Spleen (tissue), 11 donors: ENCODE results near the gene SLC35F3. TPM values are rescaled to one million over a fixed set of nuclear protein-coding genes. Genes with fewer than 3 reads are reported as not detected.

ENCODE experiments used
- DNase-seq: peaks from one replicate; pipeline ENCODE4 v3.0.0-alpha.2; 2020
- H3K27ac ChIP-seq, 8 donors: fragments of 200-600 bp; sonication (generic) in 7 of 8; 1 replicate in 4 of 8; 2 replicates in 4 of 8; pipeline versions ENCODE4 v1.5.0 to v1.8.0; 2016 to 2021; ENCODE audit warnings: inconsistent platforms in 4 of 8, mild to moderate bottlenecking in 4 of 8, moderate library complexity in 1 of 8
- H3K27me3 ChIP-seq, 7 donors: fragments of 200-600 bp; sonication (generic) in 6 of 7; replicated peaks in 1 of 7; 1 replicate in 4 of 7; 2 replicates in 3 of 7; pipeline versions ENCODE4 v1.5.0 to v1.8.0; 2016 to 2021; ENCODE audit warnings: inconsistent platforms in 3 of 7, mild to moderate bottlenecking in 1 of 7
- H3K36me3 ChIP-seq, 6 donors: fragments of 200-600 bp; sonication (generic) in 5 of 6; 1 replicate in 4 of 6; 2 replicates in 2 of 6; pipeline versions ENCODE4 v1.5.0 to v1.8.0; 2016 to 2021; ENCODE audit warnings: inconsistent platforms in 2 of 6
- H3K4me1 ChIP-seq, 6 donors: fragments of 200-600 bp; sonication (generic) in 5 of 6; 1 replicate in 3 of 6; 2 replicates in 3 of 6; pipeline versions ENCODE4 v1.5.0 to v1.8.0; 2016 to 2021; ENCODE audit warnings: inconsistent platforms in 3 of 6
- H3K4me3 ChIP-seq, 8 donors: fragments of 200-600 bp; sonication (generic) in 7 of 8; 1 replicate in 4 of 8; 2 replicates in 4 of 8; pipeline versions ENCODE4 v1.5.0 to v1.8.0; 2016 to 2021; ENCODE audit warnings: inconsistent platforms in 4 of 8, mild to moderate bottlenecking in 4 of 8, moderate library complexity in 2 of 8
- H3K9me3 ChIP-seq, 8 donors: fragments of 200-600 bp; sonication (generic) in 7 of 8; 1 replicate in 4 of 8; 2 replicates in 4 of 8; pipeline versions ENCODE4 v1.5.0 to v1.8.0; 2016 to 2021; ENCODE audit warnings: inconsistent platforms in 4 of 8
- CTCF ChIP-seq, 11 experiments: fragments of 200-600 bp in 7 of 11; fragments of 450-650 bp in 4 of 11; sonication (generic) in 4 of 11; IDR thresholded peaks in 8 of 11; conservative IDR thresholded peaks in 3 of 11; 1 replicate in 7 of 11; 2 replicates in 4 of 11; pipeline versions ENCODE4 v1.4.0 to v1.8.0; 2016 to 2021; ENCODE audit warnings: antibody characterized with exemption in 11 of 11, inconsistent platforms in 4 of 11, mild to moderate bottlenecking in 1 of 11
- POLR2A ChIP-seq, 3 donors: fragments of 450-650 bp; IDR thresholded peaks; one replicate each; pipeline ENCODE4 v1.5.1; 2017; ENCODE audit warnings: antibody characterized with exemption in 3 of 3, mild to moderate bottlenecking in 1 of 3
- POLR2AphosphoS5 ChIP-seq, 3 donors: sonication (generic); formaldehyde crosslinking; IDR thresholded peaks; one replicate each; pipeline ENCODE4 v1.5.1; 2017; ENCODE audit warnings: antibody characterized with exemption in 3 of 3
- WGBS, 5 donors: extraction: QIAGEN DNeasy Blood & Tissue Kit in 3 of 5; methylation state at CpG; one replicate each; pipeline versions ENCODE4 v1.1.5 to v1.1.7; 2013 to 2018; 5-methylcytosine and 5-hydroxymethylcytosine counted together
- intact Hi-C: fragments of 100-400 bp; cut with DNase I; formaldehyde crosslinking; loops from one replicate; pipeline ENCODE4 v1.15.0; 2023; ENCODE audit warnings: low total_unique reads
- polyA plus RNA-seq, 3 donors: library from polyadenylated mRNA; stranded (reverse); fragments of 200-250 nt; gene quantifications; one replicate each; pipeline ENCODE4 v1.2.1, GENCODE V29; 2013
- total RNA-seq, 7 donors: library from RNA; depleted of rRNA in 3 of 7; stranded (reverse); fragments of >200 nt in 3 of 7; fragmentation: NEBNext Ultra II Directional in 4 of 7; extraction: Animal tissue kit (Norgen Biotek cat#: 25700) in 4 of 7; gene quantifications; one replicate each; pipeline versions ENCODE4 v1.1.0 to v1.2.1, GENCODE V29; 2016 to 2021
- donor health status: healthy with polysubstance abuse.
- donor health status: DM: no; HTN: no; CAD: no; lungs with moderate emphysema.
- donor health status: DM: no; HTN: no; CAD: no.
- donor health status: Bipolar disorder and iron deficiency.
- donor health status: healthy.
- donor health status: DM: no; HTN: no; CAD: no.
- donor health status: DM: yes; HTN: yes; CAD: no.

SLC35F3 gene
- total and polyA plus RNA-seq, 10 donors, result 0.03 to 0.44 (median 0.11) TPM; not detected in 5

GRCh38 chr1:233919786-233920185, 15.3 kb downstream of the SLC35F3 start:
- Histone ChIP-seq H3K27me3 (no peaks in the 10 kb centered on the region), H3K4me1 (no peaks in the 10 kb centered on the region), H3K9me3 (peaks cover 0 to 24% (median 9%) of the 10 kb centered on the region in 8 donors), H3K36me3 (no peaks in the 10 kb centered on the region), H3K27ac (no peak overlapping the region), H3K4me3 (no peak overlapping the region)
- no peak for DNase-seq
- no peak for TF ChIP-seq POLR2AphosphoS5 (IDR thresholded peaks at IDR 0.05)
- no peak for TF ChIP-seq CTCF (IDR thresholded peaks at IDR 0.05 in 8 of 11, conservative IDR thresholded peaks at IDR 0.05 in 3 of 11)
- TF ChIP-seq POLR2A (IDR thresholded peaks at IDR 0.05), result no peak
- intact Hi-C loops, result no loop called here
- WGBS, 5 donors, result 60 to 72% (median 66%) methylated on average over 7 of the region's 7 CpGs

- H3K27ac ChIP-seq, result no peak overlapping the region
- TF ChIP-seq POLR2A (IDR thresholded peaks at IDR 0.05) (no peak), CTCF (IDR thresholded peaks at IDR 0.05 in 8 of 11, conservative IDR thresholded peaks at IDR 0.05 in 3 of 11) (no peak), POLR2AphosphoS5 (IDR thresholded peaks at IDR 0.05) (no peak)
- H3K4me3 ChIP-seq, result no peak overlapping the region
- peaks cover 0 to 12% (median 0%) of the 10 kb centered on the region in 7 donors for H3K27me3 ChIP-seq
- no peaks in the 10 kb centered on the region for H3K9me3 ChIP-seq
- intact Hi-C loops, result no loop called here
- 56 to 81% (median 62%) methylated on average over 2 of the region's 2 CpGs for WGBS, 5 donors
- no peak for DNase-seq
- H3K36me3 ChIP-seq, result no peaks in the 10 kb centered on the region
- H3K4me1 ChIP-seq, result no peaks in the 10 kb centered on the region
Measured at GRCh38 chr1:233928123-233928522, 23.6 kb downstream of the SLC35F3 start.

DNA sequence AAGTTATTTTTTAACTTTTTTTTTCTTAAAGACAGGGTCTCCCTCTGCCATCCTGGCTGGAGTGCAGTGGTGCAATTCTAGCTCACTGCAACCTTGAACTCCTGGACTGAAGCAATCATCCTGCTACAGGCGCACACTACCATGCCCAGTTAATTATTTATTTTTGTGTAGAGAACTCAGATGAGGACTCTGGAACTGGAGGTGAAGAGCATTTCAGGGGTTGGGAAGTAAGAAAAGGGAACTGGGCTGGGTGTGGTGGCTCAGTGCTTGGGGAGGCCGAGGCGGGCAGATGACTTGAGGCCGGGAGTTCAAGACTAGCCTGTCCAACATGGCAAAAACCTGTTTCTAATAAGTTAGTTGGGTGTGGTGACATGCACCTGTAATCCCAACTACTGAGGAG, 28.9 kb downstream of the SLC35F3 start:
- no peak for DNase-seq
- no peaks in the 10 kb centered on the region for H3K4me1 ChIP-seq
- H3K9me3 ChIP-seq, result no peaks in the 10 kb centered on the region
- WGBS, 5 donors, result 86 to 93% (median 88%) methylated on average over 4 of the region's 4 CpGs
- no peak overlapping the region for H3K4me3 ChIP-seq
- no peak overlapping the region for H3K27ac ChIP-seq
- H3K27me3 ChIP-seq, result peaks cover 0 to 25% (median 0%) of the 10 kb centered on the region in 7 donors
- TF ChIP-seq POLR2AphosphoS5 (IDR thresholded peaks at IDR 0.05), result no peak
- TF ChIP-seq POLR2A (IDR thresholded peaks at IDR 0.05), result no peak
- TF ChIP-seq CTCF (IDR thresholded peaks at IDR 0.05 in 8 of 11, conservative IDR thresholded peaks at IDR 0.05 in 3 of 11), result no peak
- H3K36me3 ChIP-seq, result no peaks in the 10 kb centered on the region
- intact Hi-C loops, result no loop called here

DNA sequence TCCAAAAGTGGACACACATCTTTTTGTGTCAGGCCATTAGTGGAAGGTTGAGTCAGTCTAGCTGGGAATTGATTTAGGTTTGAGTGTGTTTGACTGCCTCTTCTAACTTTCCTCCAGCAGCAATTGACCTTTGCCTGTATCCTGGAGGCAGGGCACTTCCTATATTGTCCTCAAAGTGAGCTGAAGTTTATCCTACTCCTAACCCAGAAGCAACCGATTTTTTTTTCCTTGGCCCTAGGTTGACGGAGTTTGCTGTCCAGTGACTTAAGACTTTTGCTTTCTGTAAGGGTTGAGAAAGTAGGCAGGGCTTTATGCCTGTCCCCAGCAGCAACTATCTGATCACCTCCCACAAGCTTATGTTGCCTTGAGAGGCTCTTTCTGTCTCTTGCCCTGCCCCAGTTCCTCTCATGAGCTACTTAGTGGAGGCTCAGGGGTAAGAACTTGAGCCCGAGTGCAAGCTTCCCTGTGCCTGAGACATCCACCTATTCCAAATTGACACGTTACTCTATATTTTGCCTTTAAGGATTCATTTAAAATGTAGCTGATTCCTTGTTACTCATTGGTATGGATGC, 30.9 kb downstream of the SLC35F3 start:
- DNase-seq, result no peak
- no peaks in the 10 kb centered on the region for H3K9me3 ChIP-seq
- no peak for TF ChIP-seq POLR2AphosphoS5 (IDR thresholded peaks at IDR 0.05)
- WGBS, 5 donors, result 67 to 82% (median 75%) methylated on average over 4 of the region's 4 CpGs
- H3K27me3 ChIP-seq, result peaks cover 0 to 19% (median 0%) of the 10 kb centered on the region in 7 donors
- intact Hi-C loops, result no loop called here
- H3K27ac ChIP-seq, result no peak overlapping the region
- H3K4me1 ChIP-seq, result no peaks in the 10 kb centered on the region
- no peak overlapping the region for H3K4me3 ChIP-seq
- H3K36me3 ChIP-seq, result no peaks in the 10 kb centered on the region
